GM23338 (cell line): ENCODE results near the gene GALNT13. TPM values are rescaled to one million over a fixed set of nuclear protein-coding genes. Genes with fewer than 3 reads are reported as not detected.

Source experiments
- ATAC-seq: fragments of 200-7000 bp; cut with Tn5 transposase; 3 replicates; pipeline ENCODE4 v1.9.1; 2020
- DNase-seq: peaks from one replicate; pipeline ENCODE4 v3.0.0-alpha.2; 2015; ENCODE audit warnings: low spot score
- H2AFZ ChIP-seq: fragments of 200-600 bp; sonication (generic); 2 replicates; pipeline ENCODE4 v1.8.0; 2016; ENCODE audit warnings: antibody characterized with exemption, mild to moderate bottlenecking, moderate library complexity
- H3F3A ChIP-seq: fragments of 200-600 bp; sonication (generic); replicated peaks from 2 replicates; pipeline ENCODE4 v1.8.0; 2017; ENCODE audit warnings: antibody characterized with exemption, mixed run types, low read depth
- H3K27ac ChIP-seq: fragments of 200-600 bp; sonication (generic); 2 replicates; pipeline ENCODE4 v1.6.1; 2016; ENCODE audit warnings: low read depth
- H3K27me3 ChIP-seq: fragments of 200-600 bp; sonication (generic); 2 replicates; pipeline ENCODE4 v1.8.0; 2016; ENCODE audit warnings: mild to moderate bottlenecking, mixed run types, moderate library complexity; ENCODE audit not compliant: insufficient read depth
- H3K36me3 ChIP-seq: fragments of 200-600 bp; sonication (generic); 2 replicates; pipeline ENCODE4 v1.8.0; 2016; ENCODE audit warnings: mild to moderate bottlenecking; ENCODE audit not compliant: insufficient read depth
- H3K4me1 ChIP-seq: fragments of 200-600 bp; sonication (generic); 2 replicates; pipeline ENCODE4 v1.8.0; 2016; ENCODE audit warnings: mild to moderate bottlenecking, moderate library complexity; ENCODE audit not compliant: insufficient read depth
- H3K4me2 ChIP-seq: fragments of 200-600 bp; sonication (generic); 2 replicates; pipeline ENCODE4 v1.7.1; 2017; ENCODE audit warnings: mixed run types
- H3K4me3 ChIP-seq: fragments of 200-600 bp; sonication (generic); 2 replicates; pipeline ENCODE4 v1.6.1; 2016; ENCODE audit warnings: mixed run types
- H3K79me2 ChIP-seq: fragments of 200-600 bp; sonication (generic); replicated peaks from 2 replicates; pipeline ENCODE4 v1.8.0; 2017; ENCODE audit warnings: mild to moderate bottlenecking; ENCODE audit not compliant: insufficient read depth
- H3K9me2 ChIP-seq: fragments of 200-600 bp; sonication (generic); 2 replicates; pipeline ENCODE4 v1.8.0; 2017; ENCODE audit not compliant: insufficient read depth
- H4K20me1 ChIP-seq: fragments of 200-600 bp; sonication (generic); replicated peaks from 2 replicates; pipeline ENCODE4 v1.8.0; 2017; ENCODE audit warnings: mild to moderate bottlenecking; ENCODE audit not compliant: insufficient read depth
- H3K27ac Mint-ChIP-seq: 2 replicates; pipeline ENCODE4 v1.8.0; 2020; ENCODE audit warnings: inconsistent platforms, mild to moderate bottlenecking, moderate library complexity, mixed read lengths
- H3K27me3 Mint-ChIP-seq: 3 replicates; pipeline ENCODE4 v1.8.0; 2022; ENCODE audit warnings: low read depth, mild to moderate bottlenecking, moderate library complexity, mixed read lengths, inconsistent platforms; ENCODE audit not compliant: insufficient read depth, poor library complexity
- H3K36me3 Mint-ChIP-seq: 3 replicates; pipeline ENCODE4 v1.8.0; 2021; ENCODE audit warnings: low read depth, mild to moderate bottlenecking, inconsistent platforms, moderate library complexity, mixed read lengths
- H3K4me1 Mint-ChIP-seq: 3 replicates; pipeline ENCODE4 v1.8.0; 2020; ENCODE audit warnings: mild to moderate bottlenecking, inconsistent platforms, mixed read lengths
- H3K4me3 Mint-ChIP-seq: 3 replicates; pipeline ENCODE4 v1.8.0; 2021; ENCODE audit warnings: moderate library complexity, mild to moderate bottlenecking, inconsistent platforms, mixed read lengths
- H3K9me3 Mint-ChIP-seq: 3 replicates; pipeline ENCODE4 v1.8.0; 2020; ENCODE audit warnings: moderate library complexity, mild to moderate bottlenecking, inconsistent platforms, mixed read lengths
- CREB1 ChIP-seq: fragments of 250-450 bp; sonication (Bioruptor Pico); IDR thresholded peaks from 2 replicates; pipeline ENCODE4 v1.5.0; 2020; ENCODE audit warnings: low read depth, mild to moderate bottlenecking, moderate library complexity
- EZH2 ChIP-seq: fragments of 200-600 bp; sonication (generic); IDR thresholded peaks from one replicate; pipeline ENCODE4 v1.8.0; 2017; ENCODE audit warnings: antibody characterized with exemption, mild to moderate bottlenecking, low read depth; ENCODE audit not compliant: unreplicated experiment
- POLR2AphosphoS5 ChIP-seq: IDR thresholded peaks from 2 replicates; pipeline ENCODE4 v1.6.1; 2016; ENCODE audit warnings: antibody characterized with exemption, low read depth
- STAT1 ChIP-seq: IDR thresholded peaks from one replicate; pipeline ENCODE4 v1.6.1; 2016; ENCODE audit warnings: antibody characterized with exemption; ENCODE audit not compliant: unreplicated experiment
- ZNF114 ChIP-seq: fragments of 250-450 bp; sonication (Bioruptor Pico); IDR thresholded peaks from 2 replicates; pipeline ENCODE4 v1.5.0; 2020; ENCODE audit warnings: mild to moderate bottlenecking, moderate library complexity
- polyA plus RNA-seq: library from polyadenylated mRNA; unstranded; fragments of >200 nt; fragmentation: Nextera tagmentation; extraction: Ambion mirVana; gene quantifications from 2 replicates; pipeline ENCODE4 v1.2.1, GENCODE V29; 2016
- total RNA-seq: library from RNA; depleted of rRNA; stranded (reverse); fragments of >200 nt; shearing (Covaris generic); gene quantifications from 2 replicates; pipeline ENCODE4 v1.2.3, GENCODE V29; 2014
- TF ChIP-seq, protein P1 (sequence below): IDR thresholded peaks from one replicate; pipeline ENCODE4 v1.6.1; 2018; ENCODE audit warnings: antibody characterized with exemption; ENCODE audit not compliant: unreplicated experiment
- TF ChIP-seq, protein P2 (sequence below), 2 experiments: fragments of 200-600 bp in 1 of 2; sonication (generic) in 1 of 2; conservative IDR thresholded peaks; 2 replicates each; pipeline versions ENCODE4 v1.5.1 to v1.6.1; 2016 to 2017; ENCODE audit warnings: antibody characterized with exemption in 2 of 2, low read depth in 2 of 2, mild to moderate bottlenecking in 2 of 2, moderate library complexity in 1 of 2
- TF ChIP-seq, protein P3 (sequence below): IDR thresholded peaks from 2 replicates; pipeline ENCODE4 v1.6.1; 2016; ENCODE audit warnings: antibody characterized with exemption

GALNT13 gene
- total and polyA plus RNA-seq, 2 experiments from 2014 or later: 3.5 to 5.2 TPM

DNA sequence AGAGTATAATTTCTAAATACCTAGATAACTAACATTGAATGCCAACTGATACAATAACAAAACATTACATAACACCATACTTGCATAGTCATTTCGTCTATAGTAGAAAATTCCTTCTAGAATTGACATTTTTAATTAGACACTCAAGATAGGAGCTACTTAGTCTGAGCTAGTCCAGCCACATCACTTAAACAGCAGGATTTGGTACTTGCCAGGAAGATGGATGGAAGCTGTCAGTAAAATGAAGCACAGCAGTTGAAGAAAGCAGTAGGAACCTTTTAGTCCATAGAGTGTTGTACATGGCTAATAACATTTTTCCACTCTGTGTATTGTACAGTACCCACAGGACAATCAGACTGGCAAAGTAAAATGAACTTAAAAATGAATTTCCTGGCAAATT lies 372.0 kb downstream of the GALNT13 start (continued):
- TF ChIP-seq, protein P1, sequence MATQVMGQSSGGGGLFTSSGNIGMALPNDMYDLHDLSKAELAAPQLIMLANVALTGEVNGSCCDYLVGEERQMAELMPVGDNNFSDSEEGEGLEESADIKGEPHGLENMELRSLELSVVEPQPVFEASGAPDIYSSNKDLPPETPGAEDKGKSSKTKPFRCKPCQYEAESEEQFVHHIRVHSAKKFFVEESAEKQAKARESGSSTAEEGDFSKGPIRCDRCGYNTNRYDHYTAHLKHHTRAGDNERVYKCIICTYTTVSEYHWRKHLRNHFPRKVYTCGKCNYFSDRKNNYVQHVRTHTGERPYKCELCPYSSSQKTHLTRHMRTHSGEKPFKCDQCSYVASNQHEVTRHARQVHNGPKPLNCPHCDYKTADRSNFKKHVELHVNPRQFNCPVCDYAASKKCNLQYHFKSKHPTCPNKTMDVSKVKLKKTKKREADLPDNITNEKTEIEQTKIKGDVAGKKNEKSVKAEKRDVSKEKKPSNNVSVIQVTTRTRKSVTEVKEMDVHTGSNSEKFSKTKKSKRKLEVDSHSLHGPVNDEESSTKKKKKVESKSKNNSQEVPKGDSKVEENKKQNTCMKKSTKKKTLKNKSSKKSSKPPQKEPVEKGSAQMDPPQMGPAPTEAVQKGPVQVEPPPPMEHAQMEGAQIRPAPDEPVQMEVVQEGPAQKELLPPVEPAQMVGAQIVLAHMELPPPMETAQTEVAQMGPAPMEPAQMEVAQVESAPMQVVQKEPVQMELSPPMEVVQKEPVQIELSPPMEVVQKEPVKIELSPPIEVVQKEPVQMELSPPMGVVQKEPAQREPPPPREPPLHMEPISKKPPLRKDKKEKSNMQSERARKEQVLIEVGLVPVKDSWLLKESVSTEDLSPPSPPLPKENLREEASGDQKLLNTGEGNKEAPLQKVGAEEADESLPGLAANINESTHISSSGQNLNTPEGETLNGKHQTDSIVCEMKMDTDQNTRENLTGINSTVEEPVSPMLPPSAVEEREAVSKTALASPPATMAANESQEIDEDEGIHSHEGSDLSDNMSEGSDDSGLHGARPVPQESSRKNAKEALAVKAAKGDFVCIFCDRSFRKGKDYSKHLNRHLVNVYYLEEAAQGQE: no peak
- TF ChIP-seq EZH2: no peak
- TF ChIP-seq STAT1: no peak
- TF ChIP-seq, protein P2, sequence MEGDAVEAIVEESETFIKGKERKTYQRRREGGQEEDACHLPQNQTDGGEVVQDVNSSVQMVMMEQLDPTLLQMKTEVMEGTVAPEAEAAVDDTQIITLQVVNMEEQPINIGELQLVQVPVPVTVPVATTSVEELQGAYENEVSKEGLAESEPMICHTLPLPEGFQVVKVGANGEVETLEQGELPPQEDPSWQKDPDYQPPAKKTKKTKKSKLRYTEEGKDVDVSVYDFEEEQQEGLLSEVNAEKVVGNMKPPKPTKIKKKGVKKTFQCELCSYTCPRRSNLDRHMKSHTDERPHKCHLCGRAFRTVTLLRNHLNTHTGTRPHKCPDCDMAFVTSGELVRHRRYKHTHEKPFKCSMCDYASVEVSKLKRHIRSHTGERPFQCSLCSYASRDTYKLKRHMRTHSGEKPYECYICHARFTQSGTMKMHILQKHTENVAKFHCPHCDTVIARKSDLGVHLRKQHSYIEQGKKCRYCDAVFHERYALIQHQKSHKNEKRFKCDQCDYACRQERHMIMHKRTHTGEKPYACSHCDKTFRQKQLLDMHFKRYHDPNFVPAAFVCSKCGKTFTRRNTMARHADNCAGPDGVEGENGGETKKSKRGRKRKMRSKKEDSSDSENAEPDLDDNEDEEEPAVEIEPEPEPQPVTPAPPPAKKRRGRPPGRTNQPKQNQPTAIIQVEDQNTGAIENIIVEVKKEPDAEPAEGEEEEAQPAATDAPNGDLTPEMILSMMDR (conservative IDR thresholded peaks at IDR 0.05; ENCODE audit: low read depth in 2 of 2): no peak
- TF ChIP-seq POLR2AphosphoS5: no peak
- TF ChIP-seq, protein P3, sequence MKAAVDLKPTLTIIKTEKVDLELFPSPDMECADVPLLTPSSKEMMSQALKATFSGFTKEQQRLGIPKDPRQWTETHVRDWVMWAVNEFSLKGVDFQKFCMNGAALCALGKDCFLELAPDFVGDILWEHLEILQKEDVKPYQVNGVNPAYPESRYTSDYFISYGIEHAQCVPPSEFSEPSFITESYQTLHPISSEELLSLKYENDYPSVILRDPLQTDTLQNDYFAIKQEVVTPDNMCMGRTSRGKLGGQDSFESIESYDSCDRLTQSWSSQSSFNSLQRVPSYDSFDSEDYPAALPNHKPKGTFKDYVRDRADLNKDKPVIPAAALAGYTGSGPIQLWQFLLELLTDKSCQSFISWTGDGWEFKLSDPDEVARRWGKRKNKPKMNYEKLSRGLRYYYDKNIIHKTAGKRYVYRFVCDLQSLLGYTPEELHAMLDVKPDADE: no peak
- no peak for TF ChIP-seq CREB1
- TF ChIP-seq ZNF114 (CRISPR knock-in tag): no peak

DNA sequence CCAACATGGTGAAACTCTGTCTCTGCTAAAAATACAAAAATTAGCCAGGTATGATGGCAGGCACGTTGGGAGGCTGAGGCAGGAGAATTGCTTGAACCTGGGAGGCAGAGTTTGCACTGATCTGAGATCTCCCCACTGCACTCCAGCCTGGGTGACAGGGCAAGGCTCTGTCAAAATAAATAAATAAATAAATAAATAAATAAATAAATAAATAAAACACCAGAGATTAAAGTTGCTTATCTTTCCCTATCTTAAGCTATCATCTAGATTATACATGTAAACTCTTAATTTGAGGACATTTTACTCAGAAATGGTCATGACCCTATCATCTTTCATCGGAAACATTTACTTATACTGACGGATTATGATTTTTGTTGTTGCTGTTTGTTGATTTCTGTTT lies 373.2 kb downstream of the GALNT13 start:
- 0 out of 2 replicates have a peak, but pooled peaks cover 9% of the 10 kb centered on the region for H3K4me1 ChIP-seq
- no peak overlapping the region for H3K4me3 Mint-ChIP-seq
- peaks cover 4% of the 10 kb centered on the region for H3K27me3 Mint-ChIP-seq
- DNase-seq (no peak), ATAC-seq (no peak)
- H3K27ac Mint-ChIP-seq: no peak overlapping the region
- H3K9me2 ChIP-seq: no peaks in the 10 kb centered on the region
- H3F3A ChIP-seq: no peaks in the 10 kb centered on the region
- no peak overlapping the region for H3K4me3 ChIP-seq
- no peaks in the 10 kb centered on the region for H3K36me3 ChIP-seq
- no peaks in the 10 kb centered on the region for H3K27me3 ChIP-seq
- H3K79me2 ChIP-seq: no peaks in the 10 kb centered on the region
- H3K9me3 Mint-ChIP-seq: no peaks in the 10 kb centered on the region; the same call in 2 of the 3 replicates
- H3K36me3 Mint-ChIP-seq: no peaks in the 10 kb centered on the region
- no peak overlapping the region for H2AFZ ChIP-seq
- no peak overlapping the region for H3K4me2 ChIP-seq
- H4K20me1 ChIP-seq: no peaks in the 10 kb centered on the region
- TF ChIP-seq, protein P3: no peak
- TF ChIP-seq ZNF114 (CRISPR knock-in tag): no peak
- peaks cover 14% of the 10 kb centered on the region for H3K4me1 Mint-ChIP-seq
- H3K27ac ChIP-seq: no peak overlapping the region
